GM20431 (cell line): ENCODE data around the gene RHBG.
"Not testable (repeated sequence)": the region's sequence is repeated elsewhere in the genome, so short reads cannot be mapped to it uniquely, and the experiment has no call there.

Experiments
- in situ Hi-C: fragments of 300-500 bp; cut with MseI, MboI; formaldehyde crosslinking; loops from one replicate; pipeline ENCODE4 v1.15.0; 2020; ENCODE audit warnings: low sequenced_read_pairs; ENCODE audit not compliant: unreplicated experiment

The RHBG gene

GRCh38 chr1:156368889-156369684, at the start of gene RHBG:
Gene RHBG (plus strand): TSS chr1:156369211. CDS start chr1:156369250, 39 bp downstream.
- in situ Hi-C loops: no loop called here

GRCh38 chr1:156319664-156320063, 49.3 kb upstream of the RHBG start:
- in situ Hi-C loops: loop anchor here (10.0 kb wide), 1 partner anchor 175 kb away; no protein-coding TSS in a partner anchor

GRCh38 chr1:156320560-156320959, 48.5 kb upstream of the RHBG start:
- in situ Hi-C loops: loop anchor here (10.0 kb wide), 1 partner anchor 176 kb away; no protein-coding TSS in a partner anchor

- in situ Hi-C loops: loop anchor here (10.0 kb wide), 1 partner anchor 178 kb away; no protein-coding TSS in a partner anchor
These were observed 45.8 kb upstream of the RHBG start for GRCh38 chr1:156323179-156323578.

GRCh38 chr1:156336242-156336641, 32.8 kb upstream of the RHBG start:
- in situ Hi-C loops: no loop called here

GRCh38 chr1:156337052-156337887, 31.7 kb upstream of the RHBG start:
- in situ Hi-C loops: no loop called here

GRCh38 chr1:156337888-156338179, 31.2 kb upstream of the RHBG start:
- in situ Hi-C loops: no loop called here

GRCh38 chr1:156338180-156338976, 30.6 kb upstream of the RHBG start, which contains the start of the genes CCT3 and TSACC:
Gene CCT3 (minus strand): TSS chr1:156338292. CDS start chr1:156338184, 108 bp downstream.
Gene TSACC (plus strand): TSS chr1:156338526. CDS start chr1:156339758, 1,232 bp downstream.
- in situ Hi-C loops: no loop called here

- in situ Hi-C loops: no loop called here
These were observed 26.6 kb upstream of the RHBG start for GRCh38 chr1:156342166-156342955.

GRCh38 chr1:156344409-156344808, 24.6 kb upstream of the RHBG start:
- in situ Hi-C loops: no loop called here

- in situ Hi-C loops: not testable (repeated sequence)
These were observed 23.0 kb upstream of the RHBG start for GRCh38 chr1:156346035-156346434.

- in situ Hi-C loops: no loop called here
These were observed 22.4 kb upstream of the RHBG start for GRCh38 chr1:156346636-156347035.

DNA sequence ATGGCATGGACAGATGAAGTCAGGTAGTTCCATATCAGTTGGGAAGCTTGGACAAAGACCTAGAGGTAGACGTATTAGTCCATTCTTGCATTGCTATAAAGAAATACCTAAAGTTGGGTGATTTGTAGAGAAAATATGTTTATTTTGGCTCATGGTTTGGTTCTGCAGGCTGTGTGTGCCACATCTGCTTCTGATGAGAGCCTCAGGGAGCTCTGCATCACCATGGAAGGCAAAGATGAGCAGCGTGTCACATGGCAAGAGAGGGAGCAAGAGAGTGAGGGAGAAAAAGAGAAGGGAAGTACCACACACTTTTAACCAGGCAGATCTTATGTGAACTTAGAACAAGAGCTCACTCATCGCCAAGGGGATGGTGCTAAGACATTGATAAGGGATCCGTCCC, 21.7 kb upstream of the RHBG start:
- in situ Hi-C loops: no loop called here

GRCh38 chr1:156352481-156352880, 16.5 kb upstream of the RHBG start:
- in situ Hi-C loops: not testable (repeated sequence)

DNA sequence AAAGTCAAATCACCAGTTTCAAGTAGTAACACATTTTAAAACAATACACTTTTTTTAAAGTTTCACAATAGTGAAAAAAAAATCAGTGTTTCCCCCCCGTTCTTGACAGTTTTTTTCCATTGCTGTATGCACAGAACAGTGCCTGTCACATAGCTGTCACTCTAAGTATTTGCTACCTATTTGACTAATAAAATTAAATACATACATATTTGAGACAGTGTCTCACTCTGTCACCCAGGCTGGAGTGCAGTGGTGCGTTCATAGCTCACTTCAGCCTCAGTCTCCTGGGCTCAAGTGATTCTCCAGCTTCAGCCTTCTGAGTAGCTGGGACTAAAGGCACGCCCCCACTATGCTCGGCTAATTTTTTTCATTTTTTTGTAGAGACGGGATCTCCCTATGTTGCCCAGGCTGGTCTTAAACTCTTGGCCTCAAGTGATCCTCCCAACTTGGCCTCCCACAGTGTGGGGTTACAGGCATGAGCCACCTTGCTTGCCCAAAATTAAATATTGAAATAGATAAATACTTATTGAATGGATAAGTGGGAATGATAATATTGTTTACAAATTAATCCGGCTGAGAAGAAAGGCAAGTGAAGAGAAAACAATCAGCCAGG, 12.6 kb upstream of the RHBG start:
- in situ Hi-C loops: no loop called here

- in situ Hi-C loops: no loop called here
These were observed 12.0 kb upstream of the RHBG start for GRCh38 chr1:156356875-156357534.

DNA sequence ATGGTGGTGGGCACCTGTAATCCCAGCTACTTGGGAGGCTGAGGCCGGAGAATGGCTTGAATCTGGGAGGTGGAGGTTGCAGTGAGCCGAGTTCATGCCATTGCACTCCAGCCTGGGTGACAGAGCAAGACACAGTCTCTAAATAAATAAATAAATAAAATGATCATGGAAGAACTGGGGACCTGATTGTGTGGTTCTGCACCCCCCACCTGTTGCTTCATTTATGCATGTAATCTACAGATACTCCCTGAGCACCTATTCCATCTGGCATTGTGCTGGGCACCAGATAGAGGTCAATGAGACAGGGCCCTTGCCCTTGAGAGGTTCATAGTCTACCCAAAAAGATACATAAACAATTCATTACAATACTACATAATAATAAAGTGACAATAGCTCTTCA, 11.0 kb upstream of the RHBG start:
- in situ Hi-C loops: no loop called here

GRCh38 chr1:156358641-156359040, 10.4 kb upstream of the RHBG start:
- in situ Hi-C loops: no loop called here

DNA sequence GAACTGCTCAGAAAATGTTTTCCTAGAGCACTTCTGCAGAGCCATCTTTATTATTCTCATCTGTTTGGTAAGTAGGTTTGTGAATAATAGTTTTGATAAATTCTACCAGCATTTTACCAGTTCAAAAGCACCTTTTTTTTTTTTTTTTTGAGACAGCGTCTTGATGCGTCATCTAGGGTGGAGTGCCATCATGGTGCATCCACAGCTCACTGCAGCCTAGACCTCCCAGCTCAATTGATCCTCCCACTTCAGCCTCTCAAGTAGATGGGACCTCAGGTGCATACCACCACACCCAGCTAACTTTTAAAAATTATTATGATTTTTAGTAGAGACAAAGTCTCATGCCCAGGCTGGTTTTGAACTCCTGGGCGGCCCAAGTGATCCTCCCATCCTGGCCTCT, 9.8 kb upstream of the RHBG start:
- in situ Hi-C loops: no loop called here
